22Rv1 (cell line): ENCODE measurements around the gene TAOK3.

Experiments
- H3K27ac ChIP-seq: fragments of 450-650 bp; 2 replicates; pipeline ENCODE4 v1.5.1; 2017
- ZFX ChIP-seq: fragments of 450-650 bp; IDR thresholded peaks from 2 replicates; pipeline ENCODE4 v1.6.1; 2017; ENCODE audit warnings: antibody characterized with exemption, borderline replicate concordance
- TF ChIP-seq, protein P1 (sequence below): fragments of 450-650 bp; IDR thresholded peaks from 2 replicates; pipeline ENCODE4 v1.5.1; 2017; ENCODE audit warnings: mild to moderate bottlenecking

TAOK3 gene

GRCh38 chr12:118402251-118402650 lies 29.5 kb upstream of the TAOK3 start:
- TF ChIP-seq, protein P1, sequence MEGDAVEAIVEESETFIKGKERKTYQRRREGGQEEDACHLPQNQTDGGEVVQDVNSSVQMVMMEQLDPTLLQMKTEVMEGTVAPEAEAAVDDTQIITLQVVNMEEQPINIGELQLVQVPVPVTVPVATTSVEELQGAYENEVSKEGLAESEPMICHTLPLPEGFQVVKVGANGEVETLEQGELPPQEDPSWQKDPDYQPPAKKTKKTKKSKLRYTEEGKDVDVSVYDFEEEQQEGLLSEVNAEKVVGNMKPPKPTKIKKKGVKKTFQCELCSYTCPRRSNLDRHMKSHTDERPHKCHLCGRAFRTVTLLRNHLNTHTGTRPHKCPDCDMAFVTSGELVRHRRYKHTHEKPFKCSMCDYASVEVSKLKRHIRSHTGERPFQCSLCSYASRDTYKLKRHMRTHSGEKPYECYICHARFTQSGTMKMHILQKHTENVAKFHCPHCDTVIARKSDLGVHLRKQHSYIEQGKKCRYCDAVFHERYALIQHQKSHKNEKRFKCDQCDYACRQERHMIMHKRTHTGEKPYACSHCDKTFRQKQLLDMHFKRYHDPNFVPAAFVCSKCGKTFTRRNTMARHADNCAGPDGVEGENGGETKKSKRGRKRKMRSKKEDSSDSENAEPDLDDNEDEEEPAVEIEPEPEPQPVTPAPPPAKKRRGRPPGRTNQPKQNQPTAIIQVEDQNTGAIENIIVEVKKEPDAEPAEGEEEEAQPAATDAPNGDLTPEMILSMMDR, result no peak
- no peak for TF ChIP-seq ZFX
- peak overlapping the region; percentile 63 for H3K27ac ChIP-seq

GRCh38 chr12:118398940-118399339 lies 26.2 kb upstream of the TAOK3 start:
- H3K27ac ChIP-seq, result 0 out of 2 replicates have a peak overlapping the region, but pooled peaks have one; percentile 22
- no peak for TF ChIP-seq ZFX
- TF ChIP-seq, protein P1, result no peak

DNA sequence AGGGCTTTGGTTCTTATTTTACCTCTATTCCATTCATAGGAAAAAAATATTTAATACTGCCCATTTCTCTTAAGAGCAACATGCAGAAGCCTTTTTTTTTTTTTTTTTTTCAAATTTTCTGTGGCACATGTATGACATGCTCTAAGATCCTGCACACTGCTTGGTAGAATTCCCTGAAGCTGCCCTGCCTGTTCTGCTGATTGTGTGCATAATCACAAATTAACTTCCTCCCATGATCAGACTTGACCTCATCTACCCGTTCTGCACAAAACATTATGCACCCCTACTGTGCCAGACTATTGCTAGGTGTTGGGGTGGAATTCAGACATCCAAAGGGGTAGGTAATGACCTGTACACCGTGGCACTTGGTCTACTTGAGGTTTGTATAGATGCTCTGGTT lies 25.8 kb upstream of the TAOK3 start:
- H3K27ac ChIP-seq, result 0 out of 2 replicates have a peak overlapping the region, but pooled peaks have one; percentile 22
- no peak for TF ChIP-seq ZFX
- TF ChIP-seq, protein P1, result no peak

DNA sequence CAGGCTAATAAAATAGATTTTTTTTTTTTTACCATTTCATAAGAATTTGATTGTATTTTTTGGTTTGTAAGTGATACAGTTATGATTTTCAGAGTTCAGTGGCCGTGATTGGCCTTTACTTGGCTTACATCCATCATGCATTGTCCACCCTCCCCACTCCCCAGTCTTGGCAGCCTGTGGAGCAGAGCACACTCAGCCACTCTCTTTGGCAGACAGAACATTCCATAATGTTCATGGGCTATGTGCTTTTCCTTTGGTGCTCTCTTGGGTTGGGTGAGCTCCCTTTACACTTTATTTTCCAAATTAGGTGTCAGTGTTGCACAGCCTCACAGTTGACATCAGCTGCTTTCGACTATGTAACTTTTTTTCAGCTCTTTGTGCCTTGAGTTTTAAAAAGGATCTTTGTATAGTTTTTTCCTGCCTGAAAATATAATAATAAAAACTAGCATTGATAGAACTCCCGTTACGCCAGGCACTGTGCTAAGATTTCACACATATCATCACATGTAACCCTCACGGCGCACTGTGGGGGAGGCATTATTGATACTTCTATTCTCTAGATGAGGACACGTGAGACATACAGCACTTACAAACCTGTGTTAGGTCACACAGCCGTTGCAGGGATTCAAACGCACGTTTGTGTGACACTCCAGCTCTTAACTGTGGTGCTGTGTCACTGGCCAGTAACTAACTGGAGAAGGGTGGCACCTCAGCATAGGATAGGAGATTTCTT lies 25.2 kb upstream of the TAOK3 start:
- no peak for TF ChIP-seq ZFX
- no peak overlapping the region for H3K27ac ChIP-seq

- TF ChIP-seq ZFX, result no peak
- TF ChIP-seq, protein P1, result no peak
- H3K27ac ChIP-seq, result peak overlapping the region; percentile 15; the same call in 1 of the 2 replicates
Observed at GRCh38 chr12:118391836-118392235, 19.1 kb upstream of the TAOK3 start.

DNA sequence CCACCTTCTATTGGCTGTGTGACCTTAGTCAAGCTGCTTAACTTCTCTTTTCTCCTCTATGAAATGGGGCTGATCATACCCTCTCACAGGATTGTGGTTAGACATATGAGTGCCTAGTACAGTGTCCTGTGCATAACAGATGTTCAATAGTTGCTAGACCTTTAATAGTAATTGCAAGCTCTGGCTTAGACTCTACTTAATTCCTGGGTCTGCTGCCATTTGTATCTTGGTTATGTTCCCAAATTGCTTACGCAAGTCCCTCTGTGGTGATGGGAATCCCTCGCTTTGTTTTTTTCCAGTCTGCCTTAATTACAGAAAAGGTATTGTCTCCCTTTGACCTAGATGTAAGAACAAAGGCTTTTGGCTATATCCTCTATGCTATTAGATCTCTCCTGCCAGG lies 18.7 kb upstream of the TAOK3 start:
- H3K27ac ChIP-seq, result peak overlapping the region; percentile 15; the same call in 1 of the 2 replicates
- TF ChIP-seq, protein P1, result no peak
- TF ChIP-seq ZFX, result no peak

DNA sequence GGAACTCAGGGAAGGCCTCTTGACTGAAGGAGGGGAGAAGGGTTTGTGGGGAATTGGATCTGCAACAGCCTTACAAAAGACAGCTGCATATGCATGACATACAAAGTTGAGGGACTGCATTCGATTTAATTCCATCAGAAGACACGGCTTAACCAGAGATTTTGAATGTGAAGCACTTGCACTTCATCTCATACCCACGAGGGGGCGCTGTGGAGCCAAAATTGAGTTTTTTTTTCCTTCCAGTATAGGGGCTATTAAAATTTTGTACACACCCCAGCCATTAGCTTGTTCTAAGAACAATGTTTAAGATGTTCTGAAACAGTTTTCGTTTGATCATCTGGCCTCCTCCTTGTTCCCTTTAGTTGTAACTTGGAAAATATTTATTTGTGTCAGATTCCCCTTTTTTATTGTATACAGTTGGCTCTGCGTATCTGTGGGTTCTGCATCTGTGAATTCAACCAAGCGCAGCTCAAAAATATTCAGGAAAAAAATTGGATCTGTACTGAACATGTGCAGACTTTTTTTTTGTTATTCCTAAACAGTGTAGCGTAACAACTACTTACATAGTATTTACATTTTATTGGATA lies 5.3 kb upstream of the TAOK3 start:
- H3K27ac ChIP-seq, result peak overlapping the region; percentile 95
- TF ChIP-seq, protein P1, result peak; percentile 98
- TF ChIP-seq ZFX, result no peak
